Stomach (tissue), 4 donors: ENCODE data around the gene NKAIN2.

Experiments used
- EP300 ChIP-seq: sonication (generic); formaldehyde crosslinking; IDR thresholded peaks from one replicate; pipeline ENCODE4 v1.6.1; 2017; ENCODE audit warnings: antibody characterized with exemption
- POLR2A ChIP-seq, 4 donors: fragments of 450-650 bp; IDR thresholded peaks; one replicate each; pipeline ENCODE4 v1.6.1; 2016; ENCODE audit warnings: antibody characterized with exemption in 4 of 4, control low read depth in 2 of 4, mild to moderate bottlenecking in 1 of 4, moderate library complexity in 1 of 4
- POLR2AphosphoS5 ChIP-seq, 3 donors: sonication (generic); formaldehyde crosslinking; IDR thresholded peaks; one replicate each; pipeline ENCODE4 v1.6.1; 2016; ENCODE audit warnings: antibody characterized with exemption in 3 of 3
- TF ChIP-seq, protein P1 (sequence below), 7 experiments: fragments of 450-650 bp in 4 of 7; fragments of 200-600 bp in 3 of 7; sonication (generic) in 3 of 7; IDR thresholded peaks; one replicate each; pipeline ENCODE4 v1.5.1; 2016 to 2019; ENCODE audit warnings: antibody characterized with exemption in 7 of 7, control low read depth in 2 of 7, mild to moderate bottlenecking in 1 of 7

DNA sequence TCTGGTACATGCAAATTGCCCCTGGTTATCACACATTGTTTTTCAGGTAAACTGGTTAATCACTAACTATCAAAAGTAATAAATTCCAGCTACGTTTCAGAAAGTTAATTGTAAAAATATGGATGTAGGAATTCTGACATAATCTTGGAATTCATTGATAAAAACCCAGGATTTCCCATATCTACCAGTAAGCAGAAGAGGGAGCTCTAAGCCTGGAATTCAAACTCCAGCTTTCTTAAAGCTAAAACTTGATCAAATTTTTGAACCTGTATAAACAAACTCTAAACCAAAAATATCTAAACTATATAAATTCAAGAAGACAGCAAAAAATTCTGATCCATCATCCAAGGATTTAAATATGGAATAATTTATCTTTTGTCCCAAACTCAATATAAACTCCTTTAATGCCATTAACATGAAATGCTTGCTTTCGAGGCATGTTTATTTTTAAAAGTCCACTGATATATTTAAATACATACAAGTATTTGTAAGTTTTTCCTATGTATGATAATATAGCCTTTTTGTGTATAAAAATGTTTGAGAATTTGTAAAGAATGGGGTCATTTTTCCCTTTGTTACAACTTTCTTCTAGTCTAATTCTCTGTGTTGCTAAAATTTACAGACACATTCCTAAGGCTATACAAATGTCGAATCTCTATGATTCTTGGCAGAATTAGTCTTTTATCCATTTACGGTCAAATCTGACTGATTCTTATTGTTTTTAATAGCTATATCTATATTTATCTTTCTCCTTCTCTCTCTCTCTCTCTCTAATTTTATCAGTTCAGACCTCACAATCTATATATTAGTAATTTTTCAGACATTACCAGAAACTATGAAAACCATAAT, 1067.2 kb downstream of the NKAIN2 start:
- TF ChIP-seq POLR2AphosphoS5 (IDR thresholded peaks at IDR 0.05): no peak
- no peak for TF ChIP-seq EP300
- TF ChIP-seq, protein P1, sequence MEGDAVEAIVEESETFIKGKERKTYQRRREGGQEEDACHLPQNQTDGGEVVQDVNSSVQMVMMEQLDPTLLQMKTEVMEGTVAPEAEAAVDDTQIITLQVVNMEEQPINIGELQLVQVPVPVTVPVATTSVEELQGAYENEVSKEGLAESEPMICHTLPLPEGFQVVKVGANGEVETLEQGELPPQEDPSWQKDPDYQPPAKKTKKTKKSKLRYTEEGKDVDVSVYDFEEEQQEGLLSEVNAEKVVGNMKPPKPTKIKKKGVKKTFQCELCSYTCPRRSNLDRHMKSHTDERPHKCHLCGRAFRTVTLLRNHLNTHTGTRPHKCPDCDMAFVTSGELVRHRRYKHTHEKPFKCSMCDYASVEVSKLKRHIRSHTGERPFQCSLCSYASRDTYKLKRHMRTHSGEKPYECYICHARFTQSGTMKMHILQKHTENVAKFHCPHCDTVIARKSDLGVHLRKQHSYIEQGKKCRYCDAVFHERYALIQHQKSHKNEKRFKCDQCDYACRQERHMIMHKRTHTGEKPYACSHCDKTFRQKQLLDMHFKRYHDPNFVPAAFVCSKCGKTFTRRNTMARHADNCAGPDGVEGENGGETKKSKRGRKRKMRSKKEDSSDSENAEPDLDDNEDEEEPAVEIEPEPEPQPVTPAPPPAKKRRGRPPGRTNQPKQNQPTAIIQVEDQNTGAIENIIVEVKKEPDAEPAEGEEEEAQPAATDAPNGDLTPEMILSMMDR (IDR thresholded peaks at IDR 0.05): peak in 5 of 7 experiments; percentile 46 to 62 (median 58)
- TF ChIP-seq POLR2A (IDR thresholded peaks at IDR 0.05): no peak
